Heart left ventricle (tissue), 13 donors: ENCODE data around the gene KIF1A.
"Not testable (repeated sequence)": the region's sequence is repeated elsewhere in the genome, so short reads cannot be mapped to it uniquely, and the experiment has no call there.

Experiments used
- POLR2A ChIP-seq, 2 donors: fragments of 450-650 bp; IDR thresholded peaks; one replicate each; pipeline ENCODE4 v1.6.1; 2017; ENCODE audit warnings: antibody characterized with exemption in 2 of 2, mild to moderate bottlenecking in 2 of 2, moderate library complexity in 2 of 2
- TF ChIP-seq, protein P1 (sequence below), 12 donors: fragments of 200-600 bp; sonication (generic) in 4 of 12; IDR thresholded peaks; one replicate each; pipeline versions ENCODE4 v1.5.0 to v1.8.0; 2018 to 2022; ENCODE audit warnings: antibody characterized with exemption in 12 of 12, mild to moderate bottlenecking in 5 of 12
- donor health status: ischemic (EF 13 %, LVEDD 7.1; RV severe dilation, severe dysfunction).
- donor health status: DM: no; HTN: yes; CAD: no.
- donor health status: DM: no; HTN: no; CAD: no.
- donor health status: ischemic (EF 25% LVEDD 6.9; RV normal size, moderate dysfunction).
- donor health status: ischemic (EF 25% LVEDD 5.7; RV mildly dilated, moderate dysfunction).
- donor health status: ischemic (EF 35%, LVEDD 5.7; RV mildly dilated, moderate dysfunction).
- donor health status: nonischemic (EF 11% LVEDD 7.7; RV severe dilation, severe dysfunction).
- donor health status: DM: yes; HTN: yes; CAD: no.
- donor health status: PGD.
- donor health status: ischemic (EF 29% LVEDD 5.4; RV normal size, mild dysfunction).
- donor health status: nonischemic (EF 23%, LVEDD 6.1; RV moderate dilation, normal function).

DNA sequence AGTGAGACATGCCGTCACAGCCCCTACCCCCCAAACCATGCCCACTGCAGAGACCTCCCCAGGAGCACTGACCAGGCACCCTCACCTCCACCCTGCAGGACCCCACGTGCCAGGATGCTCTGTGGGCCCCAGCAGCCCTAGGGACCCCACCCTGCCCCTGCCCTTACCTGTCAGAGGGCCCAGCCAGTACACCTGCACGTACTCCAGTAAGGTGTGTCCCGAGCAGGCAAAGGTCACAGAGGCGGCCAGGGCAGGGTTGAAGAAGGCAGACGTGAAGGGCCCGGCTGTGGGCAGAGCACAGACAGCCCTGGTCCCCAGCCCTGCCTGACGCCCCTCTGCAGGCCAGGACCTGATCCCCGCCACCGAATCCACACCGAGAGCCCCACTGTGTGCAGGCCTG lies 139.8 kb downstream of the KIF1A start:
- TF ChIP-seq, protein P1, sequence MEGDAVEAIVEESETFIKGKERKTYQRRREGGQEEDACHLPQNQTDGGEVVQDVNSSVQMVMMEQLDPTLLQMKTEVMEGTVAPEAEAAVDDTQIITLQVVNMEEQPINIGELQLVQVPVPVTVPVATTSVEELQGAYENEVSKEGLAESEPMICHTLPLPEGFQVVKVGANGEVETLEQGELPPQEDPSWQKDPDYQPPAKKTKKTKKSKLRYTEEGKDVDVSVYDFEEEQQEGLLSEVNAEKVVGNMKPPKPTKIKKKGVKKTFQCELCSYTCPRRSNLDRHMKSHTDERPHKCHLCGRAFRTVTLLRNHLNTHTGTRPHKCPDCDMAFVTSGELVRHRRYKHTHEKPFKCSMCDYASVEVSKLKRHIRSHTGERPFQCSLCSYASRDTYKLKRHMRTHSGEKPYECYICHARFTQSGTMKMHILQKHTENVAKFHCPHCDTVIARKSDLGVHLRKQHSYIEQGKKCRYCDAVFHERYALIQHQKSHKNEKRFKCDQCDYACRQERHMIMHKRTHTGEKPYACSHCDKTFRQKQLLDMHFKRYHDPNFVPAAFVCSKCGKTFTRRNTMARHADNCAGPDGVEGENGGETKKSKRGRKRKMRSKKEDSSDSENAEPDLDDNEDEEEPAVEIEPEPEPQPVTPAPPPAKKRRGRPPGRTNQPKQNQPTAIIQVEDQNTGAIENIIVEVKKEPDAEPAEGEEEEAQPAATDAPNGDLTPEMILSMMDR (IDR thresholded peaks at IDR 0.05), result not testable (repeated sequence)
- TF ChIP-seq POLR2A (IDR thresholded peaks at IDR 0.05), result not testable (repeated sequence)
